ENCODE results near the gene SNX17. TPM values are rescaled to one million over a fixed set of nuclear protein-coding genes. Genes with fewer than 3 reads are reported as not detected.
"Not testable (repeated sequence)": the region's sequence is repeated elsewhere in the genome, so short reads cannot be mapped to it uniquely, and the experiment has no call there.

The SNX17 gene
- total and polyA plus RNA-seq, 3 experiments from 2014 or later = 122 to 211 (median 130) TPM

DNA sequence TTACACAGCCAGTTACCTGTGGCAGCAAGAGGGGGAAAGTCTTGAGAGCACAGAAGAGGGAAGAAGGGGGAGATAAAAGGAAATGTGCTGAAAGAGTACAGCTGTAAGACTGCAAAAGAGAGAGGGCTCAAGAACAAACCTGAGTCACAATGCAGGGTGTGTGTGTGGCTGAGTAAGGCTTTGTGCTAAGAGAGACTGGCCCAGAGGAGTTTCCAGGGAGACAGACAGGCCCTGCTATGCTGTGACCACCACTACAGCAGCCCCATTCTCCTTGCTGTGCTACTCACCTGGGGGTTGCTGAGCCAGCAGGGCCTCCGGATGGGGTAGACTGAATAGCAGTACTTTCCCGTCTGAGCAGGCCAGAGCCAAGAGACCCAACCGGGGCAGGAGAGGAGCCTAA lies 35.1 kb upstream of the SNX17 start:
- Histone ChIP-seq H3K27ac (ENCODE audit: low read depth, low read length) (no peak overlapping the region), H3K4me3 (ENCODE audit: low read length) (no peak overlapping the region), H3K4me1 (ENCODE audit: insufficient read depth, low read length) (no peaks in the 10 kb centered on the region), H3K27me3 (ENCODE audit: insufficient read depth, low read length, poor library complexity, severe bottlenecking) (no peaks in the 10 kb centered on the region), H3K36me3 (ENCODE audit: insufficient read depth, low read length) (peaks cover 52% of the 10 kb centered on the region), H3K9me3 (ENCODE audit: low read length) (no peaks in the 10 kb centered on the region)
- ChIA-PET POLR2A (no interaction called here), CTCF (interaction anchor here (0.7 kb wide), 1 partner anchor 33 kb away, joined by 3 read pairs; no protein-coding TSS in a partner anchor)
- no peaks in the 10 kb centered on the region for H3K27me3 Mint-ChIP-seq
- H3K36me3 Mint-ChIP-seq = peaks cover 4 to 77% (median 19%) of the 10 kb centered on the region in 3 donors
- no peak for DNase-seq
- no peak overlapping the region for H3K4me3 Mint-ChIP-seq
- no peaks in the 10 kb centered on the region for H3K9me3 Mint-ChIP-seq
- peak overlapping the region in 4 of 8 donors; percentile 18 to 32 (median 26) for H3K27ac Mint-ChIP-seq
- no peaks in the 10 kb centered on the region for H3K4me1 Mint-ChIP-seq

DNA sequence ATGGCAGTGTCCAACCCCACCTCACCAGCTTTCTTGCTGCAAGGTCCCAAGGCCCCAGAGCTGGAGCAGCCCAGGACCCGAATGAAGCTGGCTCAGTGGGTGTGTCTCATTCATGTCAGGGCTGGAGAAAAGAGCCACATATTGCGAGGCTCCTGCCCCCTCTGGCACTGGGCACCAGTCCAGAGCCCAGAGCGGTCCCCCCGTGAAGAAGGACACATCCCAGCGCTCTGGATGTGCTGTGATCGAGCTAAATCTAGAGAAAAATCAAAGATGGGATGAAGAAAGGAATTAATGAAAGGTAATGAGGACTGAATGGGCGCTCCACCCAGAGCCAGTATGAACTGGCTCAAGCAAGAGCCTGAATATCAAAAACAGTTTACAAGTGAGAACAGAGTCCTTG lies 34.2 kb upstream of the SNX17 start:
- no peaks in the 10 kb centered on the region for H3K27me3 Mint-ChIP-seq
- no peaks in the 10 kb centered on the region for H3K9me3 ChIP-seq (ENCODE audit: low read length)
- H3K4me1 ChIP-seq (ENCODE audit: insufficient read depth, low read length) = no peaks in the 10 kb centered on the region
- H3K36me3 ChIP-seq (ENCODE audit: insufficient read depth, low read length) = peaks cover 55% of the 10 kb centered on the region
- H3K4me3 ChIP-seq (ENCODE audit: low read length) = no peak overlapping the region
- H3K4me3 Mint-ChIP-seq = no peak overlapping the region
- no peaks in the 10 kb centered on the region for H3K9me3 Mint-ChIP-seq
- POLR2A ChIA-PET = no interaction called here
- H3K27ac ChIP-seq (ENCODE audit: low read depth, low read length) = no peak overlapping the region
- H3K4me1 Mint-ChIP-seq = no peaks in the 10 kb centered on the region
- H3K27me3 ChIP-seq (ENCODE audit: insufficient read depth, low read length, poor library complexity, severe bottlenecking) = no peaks in the 10 kb centered on the region
- CTCF ChIA-PET = interaction anchor here (1.0 kb wide), 1 partner anchor 33 kb away, joined by 3 read pairs; no protein-coding TSS in a partner anchor
- H3K27ac Mint-ChIP-seq = no peak overlapping the region
- H3K36me3 Mint-ChIP-seq = peaks cover 0 to 78% (median 18%) of the 10 kb centered on the region in 3 donors
- DNase-seq = no peak

DNA sequence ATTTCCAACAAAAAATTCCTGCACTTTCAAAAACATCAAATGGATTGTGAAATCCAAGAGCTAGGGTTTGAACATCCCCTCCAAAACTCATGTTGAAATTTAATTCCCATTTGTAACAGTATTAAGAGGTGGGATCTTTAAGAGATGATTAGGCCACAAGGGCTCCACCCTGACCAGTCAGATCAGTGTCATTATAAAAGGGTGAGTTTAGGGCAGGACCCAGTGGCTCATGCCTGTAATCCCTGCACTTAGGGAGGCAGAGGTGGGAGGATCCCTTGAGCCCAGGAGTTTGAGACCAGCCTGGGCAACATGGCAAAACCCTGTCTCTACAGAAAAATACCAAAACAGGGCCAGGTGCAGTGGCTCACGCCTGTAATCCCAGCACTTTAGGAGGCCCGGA lies 22.8 kb upstream of the SNX17 start:
- CTCF ChIA-PET = no interaction called here
- Histone ChIP-seq H3K27me3 (ENCODE audit: insufficient read depth, low read length, poor library complexity, severe bottlenecking) (no peaks in the 10 kb centered on the region), H3K9me3 (ENCODE audit: low read length) (no peaks in the 10 kb centered on the region), H3K27ac (ENCODE audit: low read depth, low read length) (no peak overlapping the region), H3K36me3 (ENCODE audit: insufficient read depth, low read length) (peaks cover 9% of the 10 kb centered on the region), H3K4me1 (ENCODE audit: insufficient read depth, low read length) (peaks cover 13% of the 10 kb centered on the region), H3K4me3 (ENCODE audit: low read length) (no peak overlapping the region)
- H3K27ac Mint-ChIP-seq = no peak overlapping the region
- no peaks in the 10 kb centered on the region for H3K9me3 Mint-ChIP-seq
- peaks cover 36 to 50% (median 45%) of the 10 kb centered on the region in 3 donors for H3K4me1 Mint-ChIP-seq
- DNase-seq = no peak
- peaks cover 0 to 36% (median 9%) of the 10 kb centered on the region in 3 donors for H3K36me3 Mint-ChIP-seq
- no peak overlapping the region for H3K4me3 Mint-ChIP-seq
- H3K27me3 Mint-ChIP-seq = peaks cover 0 to 1% of the 10 kb centered on the region in 2 donors
- POLR2A ChIA-PET = no interaction called here

DNA sequence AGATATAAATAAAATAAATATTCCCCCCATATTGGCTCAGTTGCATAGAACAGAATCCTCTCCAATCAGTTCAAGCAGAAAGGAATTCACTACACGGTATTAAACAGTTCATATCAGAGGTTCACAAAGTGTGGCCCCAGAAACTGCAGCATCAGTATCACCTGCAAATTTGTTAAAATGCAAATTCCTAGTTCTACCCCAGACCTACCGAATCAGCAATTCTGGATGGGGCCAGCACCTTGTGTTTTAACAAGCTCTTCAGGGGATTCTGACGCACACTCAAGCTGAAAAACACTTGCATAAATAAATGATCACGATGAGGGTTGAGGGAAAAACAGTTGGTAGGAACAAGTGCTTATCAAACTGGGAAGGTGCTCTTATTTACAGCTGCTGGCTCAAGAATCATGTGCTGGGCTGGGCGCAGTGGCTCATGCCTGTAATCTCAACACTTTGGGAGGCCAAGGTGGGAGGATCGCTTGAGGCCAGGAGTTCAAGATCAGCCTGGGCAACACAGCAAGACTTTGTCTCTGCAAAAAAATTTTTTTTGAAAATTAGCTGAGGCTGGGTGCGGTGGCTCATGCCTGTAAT lies 20.2 kb upstream of the SNX17 start:
- H3K4me1 Mint-ChIP-seq = peaks cover 44 to 65% (median 62%) of the 10 kb centered on the region in 3 donors
- no peak overlapping the region for H3K4me3 ChIP-seq (ENCODE audit: low read length)
- no peak overlapping the region for H3K4me3 Mint-ChIP-seq
- peaks cover 0 to 27% (median 9%) of the 10 kb centered on the region in 3 donors for H3K36me3 Mint-ChIP-seq
- peaks cover 17% of the 10 kb centered on the region for H3K4me1 ChIP-seq (ENCODE audit: insufficient read depth, low read length)
- POLR2A ChIA-PET = no interaction called here
- CTCF ChIA-PET = no interaction called here
- H3K27ac ChIP-seq (ENCODE audit: low read depth, low read length) = no peak overlapping the region
- no peaks in the 10 kb centered on the region for H3K27me3 ChIP-seq (ENCODE audit: insufficient read depth, low read length, poor library complexity, severe bottlenecking)
- no peaks in the 10 kb centered on the region for H3K9me3 ChIP-seq (ENCODE audit: low read length)
- peak overlapping the region in 2 of 8 donors; percentile 14 to 45 for H3K27ac Mint-ChIP-seq
- H3K36me3 ChIP-seq (ENCODE audit: insufficient read depth, low read length) = no peaks in the 10 kb centered on the region
- peaks cover 0 to 1% of the 10 kb centered on the region in 2 donors for H3K27me3 Mint-ChIP-seq
- DNase-seq = no peak
- H3K9me3 Mint-ChIP-seq = no peaks in the 10 kb centered on the region

DNA sequence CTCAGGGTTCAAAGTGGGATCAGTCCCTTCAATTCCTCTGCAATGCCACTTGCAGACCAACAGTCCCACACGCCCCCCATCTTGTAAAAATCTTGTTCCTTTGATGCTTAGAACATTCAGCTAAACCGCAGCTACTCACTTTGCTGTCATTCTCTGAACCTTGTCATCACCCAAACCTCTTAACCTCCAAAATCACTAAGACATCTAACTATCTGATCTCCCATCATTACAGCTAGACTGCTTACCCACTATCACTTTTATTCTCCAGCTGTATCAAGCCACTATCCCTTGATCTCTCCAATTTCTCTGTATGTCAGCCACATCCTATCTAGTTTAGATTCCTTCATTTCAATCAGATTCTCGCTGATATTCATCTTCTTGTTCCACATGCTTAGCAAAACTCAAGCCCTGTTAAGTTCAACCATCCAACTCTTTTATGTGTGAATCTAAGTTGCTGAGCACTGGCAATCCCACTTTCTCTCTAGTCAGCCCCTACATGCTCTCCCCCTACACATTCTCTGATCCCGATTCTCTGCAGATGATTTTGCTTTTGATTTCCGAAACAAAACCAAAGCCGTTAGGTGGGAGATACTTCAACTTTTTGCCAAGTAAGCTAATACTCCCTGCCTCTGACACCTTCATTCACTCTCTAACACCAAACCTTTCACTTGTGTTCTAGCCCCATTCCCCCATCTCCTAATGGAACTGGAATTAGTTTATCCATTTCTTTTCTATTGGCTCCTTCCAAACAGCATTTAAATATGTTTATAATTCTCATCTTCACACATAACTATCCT lies 18.4 kb upstream of the SNX17 start:
- peak in 2 of 5 donors; percentile 11 to 63 for DNase-seq
- peak overlapping the region in 7 of 8 donors; percentile 17 to 80 (median 57) for H3K27ac Mint-ChIP-seq
- H3K36me3 Mint-ChIP-seq = peaks cover 0 to 39% (median 9%) of the 10 kb centered on the region in 3 donors
- H3K27me3 Mint-ChIP-seq = peaks cover 0 to 1% of the 10 kb centered on the region in 2 donors
- no peaks in the 10 kb centered on the region for H3K27me3 ChIP-seq (ENCODE audit: insufficient read depth, low read length, poor library complexity, severe bottlenecking)
- peaks cover 24% of the 10 kb centered on the region for H3K4me1 ChIP-seq (ENCODE audit: insufficient read depth, low read length)
- ChIA-PET CTCF (interaction anchor here (1.8 kb wide), 1 partner anchor 15 kb away, joined by 4 read pairs; no protein-coding TSS in a partner anchor), POLR2A (no interaction called here)
- no peak overlapping the region for H3K27ac ChIP-seq (ENCODE audit: low read depth, low read length)
- H3K9me3 ChIP-seq (ENCODE audit: low read length) = no peaks in the 10 kb centered on the region
- no peak overlapping the region for H3K4me3 ChIP-seq (ENCODE audit: low read length)
- peaks cover 51 to 76% (median 69%) of the 10 kb centered on the region in 3 donors for H3K4me1 Mint-ChIP-seq
- H3K9me3 Mint-ChIP-seq = no peaks in the 10 kb centered on the region
- H3K36me3 ChIP-seq (ENCODE audit: insufficient read depth, low read length) = no peaks in the 10 kb centered on the region
- H3K4me3 Mint-ChIP-seq = peak overlapping the region in 3 of 7 donors; percentile 3 to 21 (median 7)

DNA sequence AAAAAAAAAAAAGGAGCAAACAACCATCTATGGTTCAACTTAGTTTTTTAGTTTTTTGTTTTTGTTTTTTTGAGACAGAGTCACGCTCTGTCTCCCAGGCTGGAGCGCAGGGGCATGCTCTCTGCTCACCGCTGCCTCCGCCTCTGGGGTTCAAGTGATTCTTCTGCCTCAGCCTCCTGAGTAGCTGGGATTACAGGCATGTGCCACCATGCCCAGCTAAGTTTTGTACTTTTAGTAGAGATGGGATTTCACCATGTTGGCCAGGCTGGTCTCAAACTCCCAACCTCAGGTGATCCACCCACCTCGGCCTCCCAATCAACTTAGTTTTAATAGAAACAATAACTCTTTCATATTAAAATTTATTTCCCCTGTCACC lies 17.0 kb upstream of the SNX17 start:
- H3K36me3 ChIP-seq (ENCODE audit: insufficient read depth, low read length); H3K27me3 Mint-ChIP-seq; DNase-seq; H3K4me3 ChIP-seq (ENCODE audit: low read length); H3K4me3 Mint-ChIP-seq; H3K9me3 ChIP-seq (ENCODE audit: low read length); H3K9me3 Mint-ChIP-seq; H3K27ac ChIP-seq (ENCODE audit: low read depth, low read length); H3K27me3 ChIP-seq (ENCODE audit: insufficient read depth, low read length, poor library complexity, severe bottlenecking): not testable (repeated sequence)
- peak overlapping the region in 1 of 8 donors; percentile 64 for H3K27ac Mint-ChIP-seq
- CTCF ChIA-PET = interaction anchor here (2.4 kb wide), 1 partner anchor 16 kb away, joined by 6 read pairs; no protein-coding TSS in a partner anchor
- peaks cover 52 to 77% (median 71%) of the 10 kb centered on the region in 3 donors for H3K4me1 Mint-ChIP-seq
- H3K36me3 Mint-ChIP-seq = peaks cover 0 to 32% (median 4%) of the 10 kb centered on the region in 3 donors
- POLR2A ChIA-PET = interaction anchor here (1.7 kb wide), 1 partner anchor 16 kb away, joined by 5 read pairs; the partner anchor contains the start of gene EIF2B4
- H3K4me1 ChIP-seq (ENCODE audit: insufficient read depth, low read length) = peaks cover 34% of the 10 kb centered on the region

DNA sequence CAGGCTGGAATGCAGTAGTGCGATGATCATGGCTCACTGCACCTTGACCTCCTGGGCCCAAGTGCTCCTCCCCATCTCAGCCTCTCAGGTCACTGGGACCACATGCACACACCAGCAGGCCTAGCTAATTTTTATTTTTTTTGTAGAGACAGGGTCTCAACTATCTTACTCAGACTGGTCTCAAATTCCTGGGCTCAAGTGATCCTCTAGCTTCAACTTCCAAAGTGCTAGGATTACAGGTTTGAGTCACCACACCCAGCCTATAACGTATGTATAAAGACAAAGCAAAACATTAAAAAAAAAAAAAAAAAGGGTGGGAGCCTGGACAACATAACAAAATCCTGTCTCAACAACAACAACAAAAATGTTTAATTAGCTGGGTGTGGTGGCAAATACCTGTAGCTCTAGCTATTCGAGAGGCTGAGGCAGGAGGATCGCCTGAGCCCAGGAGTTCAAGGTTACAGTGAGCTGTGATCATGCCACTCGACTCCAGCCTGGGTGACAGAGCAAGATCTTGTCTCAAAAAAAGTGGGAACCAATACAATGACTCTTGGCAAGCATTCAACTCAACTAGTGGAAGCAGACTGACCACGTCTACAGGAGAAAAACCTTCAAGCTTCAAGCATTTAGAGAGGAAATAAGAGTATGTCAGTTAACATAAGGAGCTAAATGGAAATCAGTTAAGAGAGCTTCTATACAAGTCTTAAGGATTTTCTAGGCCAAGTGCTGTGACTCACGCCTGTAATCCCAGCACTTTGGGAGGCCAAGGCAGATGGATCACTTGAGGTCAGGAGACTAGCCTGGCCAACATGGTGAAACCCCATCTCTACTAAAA lies 16.4 kb upstream of the SNX17 start:
- DNase-seq = no peak
- Histone ChIP-seq H3K27me3 (ENCODE audit: insufficient read depth, low read length, poor library complexity, severe bottlenecking) (no peaks in the 10 kb centered on the region), H3K9me3 (ENCODE audit: low read length) (no peaks in the 10 kb centered on the region), H3K4me1 (ENCODE audit: insufficient read depth, low read length) (peaks cover 36% of the 10 kb centered on the region), H3K27ac (ENCODE audit: low read depth, low read length) (peak overlapping the region; percentile 27), H3K4me3 (ENCODE audit: low read length) (no peak overlapping the region), H3K36me3 (ENCODE audit: insufficient read depth, low read length) (no peaks in the 10 kb centered on the region)
- Mint-ChIP-seq H3K27ac (peak overlapping the region in 5 of 8 donors; percentile 15 to 98 (median 68)), H3K9me3 (no peaks in the 10 kb centered on the region), H3K27me3 (peaks cover 0 to 1% of the 10 kb centered on the region in 2 donors), H3K4me1 (peaks cover 55 to 81% (median 73%) of the 10 kb centered on the region in 3 donors), H3K36me3 (peaks cover 0 to 34% (median 4%) of the 10 kb centered on the region in 3 donors), H3K4me3 (peak overlapping the region in 6 of 7 donors; percentile 5 to 63 (median 53))
- CTCF ChIA-PET = interaction anchor here (2.4 kb wide), 1 partner anchor 15 kb away, joined by 6 read pairs; no protein-coding TSS in a partner anchor
- POLR2A ChIA-PET = interaction anchor here (0.6 to 1.7 kb wide), 3 partner anchors 11 to 273 kb away, joined by 4 to 5 read pairs (median 5); partner anchors contain the start of gene EIF2B4
